A673 (cell line): Measurements from ENCODE around the gene CCDC97. TPM values are rescaled to one million over a fixed set of nuclear protein-coding genes. Genes with fewer than 3 reads are reported as not detected.

Experiments
- BruUV-seq: library from RNA; stranded (reverse); fragments of 400-500 nt; replicated peaks from 2 replicates; lab custom pipeline; 2021; lab: Mats Ljungman, UMichigan
- CTCF ChIA-PET: fragments of 300-600 bp; sonication (Branson Sonifier 250); formaldehyde crosslinking; loops from one replicate; lab custom pipeline; 2022; ENCODE audit warnings: antibody characterized with exemption; lab: Charles Lee
- POLR2A ChIA-PET: fragments of 300-600 bp; sonication (Branson Sonifier 250); formaldehyde crosslinking; loops from one replicate; lab custom pipeline; 2022; ENCODE audit warnings: antibody characterized with exemption; ENCODE audit not compliant: low non-redundant PET; lab: Charles Lee
- DNase-seq: peaks from one replicate; pipeline ENCODE4 v3.0.0-alpha.2; 2015; ENCODE audit warnings: low spot score
- H3K27ac ChIP-seq: fragments of 200-600 bp; sonication (generic); 2 replicates; pipeline ENCODE4 v1.5.1; 2016; ENCODE audit warnings: mixed run types, low read depth, mild to moderate bottlenecking, mixed read lengths, antibody characterized with exemption, low read length; ENCODE audit not compliant: poor library complexity, severe bottlenecking
- H3K27me3 ChIP-seq: fragments of 200-600 bp; sonication (generic); replicated peaks from 2 replicates; pipeline ENCODE4 v1.6.1; 2017; ENCODE audit warnings: mixed run types, low read depth, mild to moderate bottlenecking, mixed read lengths, antibody characterized with exemption, low read length; ENCODE audit not compliant: insufficient read depth, poor library complexity
- H3K36me3 ChIP-seq: fragments of 200-600 bp; sonication (generic); 2 replicates; pipeline ENCODE4 v1.6.1; 2016; ENCODE audit warnings: mixed run types, mild to moderate bottlenecking, mixed read lengths, antibody characterized with exemption, low read length; ENCODE audit not compliant: insufficient read depth, poor library complexity, severe bottlenecking
- H3K4me1 ChIP-seq: fragments of 200-600 bp; sonication (generic); 2 replicates; pipeline ENCODE4 v1.6.1; 2017; ENCODE audit warnings: mixed run types, mild to moderate bottlenecking, mixed read lengths, antibody characterized with exemption, low read length; ENCODE audit not compliant: insufficient read depth, poor library complexity, severe bottlenecking
- H3K4me3 ChIP-seq: fragments of 200-600 bp; sonication (generic); 2 replicates; pipeline ENCODE4 v1.5.1; 2016; ENCODE audit warnings: low read depth, mixed run types, mild to moderate bottlenecking, mixed read lengths, low read length; ENCODE audit not compliant: poor library complexity, severe bottlenecking
- H3K9me3 ChIP-seq: fragments of 200-600 bp; sonication (generic); 2 replicates; pipeline ENCODE4 v1.6.1; 2016; ENCODE audit warnings: mixed run types, low read depth, mild to moderate bottlenecking, mixed read lengths, antibody characterized with exemption, low read length; ENCODE audit not compliant: poor library complexity, severe bottlenecking
- EZH2 ChIP-seq: fragments of 200-600 bp; sonication (generic); IDR thresholded peaks from 2 replicates; pipeline ENCODE4 v1.6.1; 2017; ENCODE audit warnings: borderline replicate concordance, low read depth, mild to moderate bottlenecking, mixed read lengths, antibody characterized with exemption, low read length; ENCODE audit not compliant: poor library complexity, severe bottlenecking
- intact Hi-C: fragments of 100-400 bp; cut with micrococcal nuclease; formaldehyde crosslinking; loops from one replicate; pipeline ENCODE4 v1.10.0; 2022; ENCODE audit not compliant: unreplicated experiment
- total RNA-seq: library from RNA; stranded (reverse); gene quantifications from 2 replicates; pipeline ENCODE4 v1.2.3, GENCODE V29; 2021
- TF ChIP-seq, protein P1 (sequence below): fragments of 300-800, 200-600 bp; sonication (generic); conservative IDR thresholded peaks from 2 replicates; pipeline ENCODE4 v1.5.1; 2017; ENCODE audit warnings: low read depth, mild to moderate bottlenecking, antibody characterized with exemption, low read length, moderate library complexity, mixed read lengths

CCDC97 gene
- total RNA-seq, 1 experiment from 2014 or later = 40.8 TPM

DNA sequence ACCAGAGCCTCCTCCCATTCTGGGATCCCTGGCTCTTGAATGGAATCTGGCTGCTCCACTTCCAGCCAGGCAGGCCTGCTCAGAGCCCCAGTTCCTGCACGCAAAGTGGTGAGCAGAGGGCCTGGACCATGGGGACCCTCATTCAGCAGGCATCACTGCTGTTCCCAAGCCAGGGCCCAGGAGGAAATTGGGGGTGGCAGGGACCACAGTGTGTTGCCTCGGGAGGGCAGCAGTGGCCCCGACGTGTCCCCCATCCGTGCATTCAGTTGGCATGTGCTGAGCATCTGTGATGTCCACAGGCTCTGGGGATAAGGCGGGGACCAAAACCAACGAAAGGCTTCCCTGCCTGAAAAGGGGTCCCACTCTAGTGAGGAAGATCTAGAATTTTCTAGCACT is 11.2 kb downstream of the CCDC97 start:
- TF ChIP-seq, protein P1, sequence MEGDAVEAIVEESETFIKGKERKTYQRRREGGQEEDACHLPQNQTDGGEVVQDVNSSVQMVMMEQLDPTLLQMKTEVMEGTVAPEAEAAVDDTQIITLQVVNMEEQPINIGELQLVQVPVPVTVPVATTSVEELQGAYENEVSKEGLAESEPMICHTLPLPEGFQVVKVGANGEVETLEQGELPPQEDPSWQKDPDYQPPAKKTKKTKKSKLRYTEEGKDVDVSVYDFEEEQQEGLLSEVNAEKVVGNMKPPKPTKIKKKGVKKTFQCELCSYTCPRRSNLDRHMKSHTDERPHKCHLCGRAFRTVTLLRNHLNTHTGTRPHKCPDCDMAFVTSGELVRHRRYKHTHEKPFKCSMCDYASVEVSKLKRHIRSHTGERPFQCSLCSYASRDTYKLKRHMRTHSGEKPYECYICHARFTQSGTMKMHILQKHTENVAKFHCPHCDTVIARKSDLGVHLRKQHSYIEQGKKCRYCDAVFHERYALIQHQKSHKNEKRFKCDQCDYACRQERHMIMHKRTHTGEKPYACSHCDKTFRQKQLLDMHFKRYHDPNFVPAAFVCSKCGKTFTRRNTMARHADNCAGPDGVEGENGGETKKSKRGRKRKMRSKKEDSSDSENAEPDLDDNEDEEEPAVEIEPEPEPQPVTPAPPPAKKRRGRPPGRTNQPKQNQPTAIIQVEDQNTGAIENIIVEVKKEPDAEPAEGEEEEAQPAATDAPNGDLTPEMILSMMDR = no peak
- TF ChIP-seq EZH2 = no peak
- intact Hi-C loops = no loop called here
- ChIA-PET POLR2A (interaction anchor here (0.7 kb wide), 1 partner anchor 818 kb away, joined by 3 read pairs; no protein-coding TSS in a partner anchor), CTCF (no interaction called here)
- DNase-seq = no peak
- Histone ChIP-seq H3K9me3 (no peaks in the 10 kb centered on the region), H3K36me3 (peaks cover 61% of the 10 kb centered on the region), H3K4me1 (peaks cover 17% of the 10 kb centered on the region), H3K27ac (peak overlapping the region; percentile 33), H3K27me3 (no peaks in the 10 kb centered on the region), H3K4me3 (no peak overlapping the region)
- no TSS peak for BruUV-seq

GRCh38 chr19:41321600-41322270 is 11.8 kb downstream of the CCDC97 start:
- POLR2A ChIA-PET = interaction anchor here (0.7 kb wide), 1 partner anchor 819 kb away, joined by 3 read pairs; no protein-coding TSS in a partner anchor
- no peaks in the 10 kb centered on the region for H3K9me3 ChIP-seq
- peak overlapping the region; percentile 22 for H3K27ac ChIP-seq

DNA sequence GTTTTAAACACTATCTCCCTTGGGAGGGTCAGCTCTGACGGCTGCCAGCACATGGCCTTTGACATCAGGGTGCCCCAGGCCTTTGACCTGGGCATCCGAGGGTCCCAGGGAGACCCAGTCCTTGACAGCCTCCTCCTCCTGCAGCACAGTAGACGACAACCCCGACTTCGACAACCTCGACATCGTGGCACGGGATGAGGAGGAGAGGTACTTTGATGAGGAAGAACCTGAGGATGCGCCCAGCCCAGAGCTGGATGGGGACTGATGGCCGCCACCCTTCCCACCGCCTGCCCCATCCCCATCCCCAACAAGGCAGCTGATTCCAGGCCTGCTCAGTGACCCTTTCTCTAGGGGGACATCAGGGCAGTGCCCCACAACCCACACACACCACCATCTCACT is 12.5 kb downstream of the CCDC97 start:
- TF ChIP-seq EZH2 = no peak
- TF ChIP-seq, protein P1 = no peak
- Histone ChIP-seq H3K27me3 (no peaks in the 10 kb centered on the region), H3K27ac (peak overlapping the region; percentile 75), H3K9me3 (no peaks in the 10 kb centered on the region), H3K4me1 (peaks cover 23% of the 10 kb centered on the region), H3K36me3 (peaks cover 49% of the 10 kb centered on the region), H3K4me3 (no peak overlapping the region)
- CTCF ChIA-PET = no interaction called here
- intact Hi-C loops = no loop called here
- DNase-seq = no peak
- POLR2A ChIA-PET = no interaction called here
- no TSS peak for BruUV-seq

More at GRCh38 chr19:41321600-41322270, 11.8 kb downstream of the CCDC97 start:
- Histone ChIP-seq H3K4me3 (no peak overlapping the region), H3K36me3 (peaks cover 56% of the 10 kb centered on the region), H3K27me3 (no peaks in the 10 kb centered on the region), H3K4me1 (peaks cover 19% of the 10 kb centered on the region)
- TF ChIP-seq, protein P1 = peak; percentile 56
- TF ChIP-seq EZH2 = no peak
- CTCF ChIA-PET = interaction anchor here (0.6 kb wide), 1 partner anchor 118 kb away, joined by 3 read pairs; no protein-coding TSS in a partner anchor
- DNase-seq = no peak
- intact Hi-C loops = no loop called here
- no TSS peak for BruUV-seq
